ENCODE results near the gene CCDC30.

Gene CCDC30

DNA sequence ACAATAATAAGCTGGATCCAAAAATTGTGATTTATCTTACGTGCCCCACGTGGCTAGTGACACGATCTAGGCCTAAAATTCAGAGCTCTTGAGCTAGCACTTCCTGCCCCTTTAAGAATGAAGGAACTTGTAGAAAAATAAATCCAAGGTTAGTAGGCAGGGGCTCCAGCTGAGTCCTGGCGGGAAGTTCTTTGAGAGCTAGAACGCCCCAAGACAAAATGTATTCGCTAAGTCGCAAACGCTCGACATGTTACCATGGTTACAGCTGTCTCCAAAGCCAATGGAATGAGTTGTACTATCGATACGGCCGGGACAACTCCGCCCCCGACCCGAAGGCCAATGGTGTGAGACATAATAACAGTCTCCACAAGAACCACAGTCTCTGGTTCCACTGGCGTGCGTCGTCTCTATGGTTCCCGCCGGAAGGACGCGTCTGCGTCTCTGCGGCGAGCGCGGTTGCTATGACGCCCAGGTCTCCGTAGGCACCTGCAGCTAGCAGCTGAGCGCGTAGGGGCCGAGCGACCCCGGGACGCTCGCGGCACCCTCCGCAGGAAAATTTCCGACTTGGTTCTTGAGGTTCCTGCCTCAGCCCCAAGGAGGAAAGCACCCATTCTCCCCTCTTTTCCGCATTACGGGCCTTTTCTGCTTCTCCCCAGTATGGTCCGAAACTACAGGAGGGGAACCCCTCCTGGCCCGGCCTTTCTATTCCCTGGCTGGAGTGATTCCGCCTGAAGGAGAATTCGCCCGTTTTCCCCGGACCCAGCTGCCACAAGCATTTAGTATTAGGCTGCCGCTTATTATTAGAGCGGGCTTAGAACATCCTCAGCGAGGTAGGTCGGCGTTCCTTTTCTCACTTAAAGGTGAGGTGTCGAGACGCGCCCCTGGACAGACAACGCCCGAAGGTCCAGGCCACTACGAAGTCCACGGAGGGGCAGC is at the start of gene CCDC30:
TSS of gene CCDC30 (plus strand) at position 459 of the 936 bp plus-strand sequence. CDS start 17,266 bp downstream, outside the sequence.
- DNase-seq (ENCODE audit: low spot score) = peak; percentile 98

DNA sequence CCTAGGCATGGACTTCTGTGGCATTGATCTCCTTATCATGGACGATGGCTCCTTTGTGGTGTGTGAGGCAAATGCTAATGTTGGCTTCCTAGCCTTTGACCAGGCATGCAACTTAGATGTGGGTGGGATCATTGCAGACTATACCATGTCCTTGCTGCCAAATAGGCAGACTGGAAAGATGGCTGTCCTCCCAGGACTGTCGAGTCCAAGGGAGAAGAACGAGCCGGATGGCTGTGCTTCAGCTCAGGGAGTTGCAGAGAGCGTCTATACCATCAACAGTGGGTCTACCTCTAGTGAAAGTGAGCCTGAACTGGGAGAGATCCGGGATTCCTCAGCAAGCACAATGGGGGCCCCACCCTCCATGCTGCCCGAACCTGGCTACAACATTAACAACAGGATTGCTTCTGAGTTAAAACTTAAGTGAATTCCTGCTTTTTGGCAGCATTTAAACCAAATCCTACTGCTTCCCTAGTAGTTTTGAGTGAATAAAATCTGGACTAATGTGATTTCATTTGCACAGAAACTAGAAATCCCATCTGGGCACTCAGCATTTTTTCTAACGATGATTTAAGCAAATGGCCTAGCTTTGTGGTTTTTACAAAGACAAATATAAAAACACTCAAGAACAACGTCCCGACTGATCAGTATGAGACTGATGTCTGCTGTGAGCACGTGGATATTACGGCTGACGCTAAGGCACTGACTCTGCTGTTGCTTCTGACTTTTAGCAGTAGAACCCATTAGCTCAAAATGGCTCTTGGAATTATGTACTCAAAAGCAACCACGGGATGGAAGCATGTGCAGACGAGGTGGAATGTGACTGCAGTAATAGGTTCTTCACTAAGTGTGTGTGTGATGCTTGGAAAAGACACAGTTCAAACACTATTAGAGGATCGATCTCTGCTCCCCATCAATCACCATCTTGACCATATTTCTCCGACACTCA is 48.3 kb upstream of the CCDC30 start:
- no peak for DNase-seq (ENCODE audit: low spot score)

DNA sequence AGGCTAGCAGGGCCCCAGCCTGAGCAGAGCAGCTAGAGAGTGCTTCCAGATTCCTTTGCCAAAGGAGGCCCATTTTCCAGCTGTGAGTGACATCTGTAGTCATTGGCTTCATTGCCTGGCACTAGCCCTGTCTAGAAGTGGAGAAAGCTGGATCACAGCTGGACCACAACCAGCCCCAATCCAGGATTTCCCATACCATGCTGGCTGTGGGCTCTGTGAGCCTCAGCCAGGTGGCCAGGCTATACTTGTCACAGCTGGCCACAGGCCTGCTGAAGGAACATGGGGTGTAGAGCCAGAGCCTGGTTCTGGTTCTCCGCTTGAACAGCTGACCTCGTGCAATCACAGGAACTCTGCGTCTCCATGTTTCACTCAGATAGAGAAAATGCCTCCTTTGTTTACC is 45.9 kb upstream of the CCDC30 start:
- no peak for DNase-seq (ENCODE audit: low spot score)

GRCh38 chr1:42418516-42418915 is 44.6 kb upstream of the CCDC30 start:
- no peak for DNase-seq (ENCODE audit: low spot score)

- DNase-seq (ENCODE audit: low spot score) = no peak
Measured at GRCh38 chr1:42419126-42419821, 43.8 kb upstream of the CCDC30 start.

DNA sequence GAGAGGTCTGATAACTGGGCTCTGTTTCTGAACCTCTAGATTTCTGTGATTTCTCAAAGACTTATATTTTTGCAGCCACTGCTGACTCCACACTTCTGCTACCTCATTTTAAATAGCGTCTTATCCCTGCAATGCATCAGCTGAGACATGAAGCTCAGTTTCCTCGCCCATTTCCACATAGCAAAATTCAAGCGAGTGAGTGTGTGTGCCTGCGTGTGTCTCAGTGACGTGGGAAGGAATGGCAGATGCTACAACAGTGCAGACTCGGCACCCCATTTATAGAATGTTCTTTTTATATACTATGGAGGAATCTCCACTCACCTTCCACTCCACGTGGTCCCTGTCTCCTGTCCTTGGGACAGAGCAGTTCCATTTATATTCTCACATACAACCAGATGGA is 43.0 kb upstream of the CCDC30 start:
- DNase-seq (ENCODE audit: low spot score) = no peak

DNA sequence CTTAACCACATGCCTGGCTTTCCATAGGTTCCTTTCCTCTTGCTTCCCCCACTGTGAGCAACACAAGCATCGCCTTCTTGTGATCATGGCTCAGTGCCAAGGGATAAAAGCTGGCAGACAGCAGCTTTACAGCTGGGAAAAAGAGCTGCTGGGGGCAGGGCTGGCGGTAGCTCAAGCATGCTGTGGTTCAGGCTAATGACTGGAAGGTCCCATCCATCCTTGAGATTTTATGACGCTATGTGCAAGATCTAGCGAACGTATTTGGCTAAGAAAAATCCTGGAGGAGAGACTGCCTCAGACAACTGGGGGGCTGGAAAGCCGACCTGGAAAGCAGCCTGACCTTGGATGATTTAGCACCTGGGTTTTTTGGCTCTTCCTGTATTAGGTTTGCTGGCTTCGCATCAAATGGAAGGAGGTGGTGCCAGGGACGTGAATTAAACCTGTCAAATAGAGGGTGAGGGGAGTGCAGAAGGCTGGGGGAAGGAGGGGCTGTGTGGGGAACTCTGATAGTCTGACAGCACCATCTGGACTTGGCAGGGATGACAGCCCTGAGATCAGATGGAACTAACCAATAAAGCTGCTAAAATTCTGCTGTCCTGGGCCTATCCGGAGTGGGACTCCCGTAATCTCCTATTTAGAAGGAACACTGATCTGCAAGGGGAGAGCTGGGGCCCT is 42.0 kb upstream of the CCDC30 start:
- no peak for DNase-seq (ENCODE audit: low spot score)

DNA sequence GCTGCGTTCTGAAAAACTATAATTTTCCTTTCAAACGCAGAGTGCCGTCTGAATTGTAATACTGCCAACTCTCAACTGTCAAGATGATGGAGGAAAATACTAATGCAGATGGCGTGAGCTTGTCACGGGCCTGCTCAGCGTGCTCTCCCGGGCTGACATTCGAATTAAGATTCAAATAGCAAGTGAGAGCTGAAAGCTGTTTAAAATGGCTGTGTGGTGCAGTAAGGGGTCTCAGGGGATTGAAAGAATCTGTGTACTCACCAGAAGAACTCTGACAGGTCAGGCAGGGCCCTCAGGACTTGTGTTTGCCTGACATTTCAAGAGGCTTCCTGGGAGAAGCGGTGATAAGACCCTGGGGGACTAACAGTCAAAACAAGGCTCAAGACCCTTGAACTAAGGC is 40.3 kb upstream of the CCDC30 start:
- no peak for DNase-seq (ENCODE audit: low spot score)

GRCh38 chr1:42423681-42424080 is 39.4 kb upstream of the CCDC30 start:
- no peak for DNase-seq (ENCODE audit: low spot score)

DNA sequence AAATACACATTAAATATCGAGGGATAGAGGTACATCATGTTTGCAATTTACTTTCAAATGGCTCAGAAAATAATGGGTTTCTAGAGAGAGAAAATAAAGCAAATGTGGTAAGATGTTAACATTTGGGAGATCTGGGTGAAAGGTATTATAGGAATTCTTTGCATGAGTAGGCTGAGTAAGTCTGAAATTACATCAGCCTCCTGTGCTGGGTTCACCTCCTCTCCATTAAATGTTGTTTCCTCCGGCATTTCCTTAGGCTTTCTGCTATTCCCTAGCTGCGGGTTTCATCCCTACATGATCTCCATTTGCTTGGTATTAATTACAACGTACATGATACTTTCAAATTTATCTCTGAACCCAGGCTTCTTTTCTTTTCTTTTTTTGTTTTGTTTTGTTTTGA is 38.9 kb upstream of the CCDC30 start:
- no peak for DNase-seq (ENCODE audit: low spot score)

DNA sequence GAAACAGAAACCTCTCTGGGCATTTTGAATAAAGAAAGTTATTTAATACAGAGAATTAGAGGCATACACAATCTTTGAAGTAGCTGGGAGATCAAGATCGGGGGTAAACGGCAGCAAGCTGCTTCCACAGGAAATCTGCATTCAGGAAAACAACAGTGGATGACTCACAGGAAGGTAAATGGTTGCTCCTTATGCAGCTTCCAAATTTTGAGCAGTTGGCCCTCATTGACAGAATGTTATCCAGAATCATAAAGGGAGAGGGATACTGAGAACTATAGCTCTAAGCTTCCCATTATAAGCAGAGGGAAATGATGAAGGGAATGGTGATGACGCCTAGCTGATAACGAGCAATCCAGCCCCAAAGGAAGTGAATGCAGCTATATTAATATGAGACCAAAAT is 35.8 kb upstream of the CCDC30 start:
- no peak for DNase-seq (ENCODE audit: low spot score)

GRCh38 chr1:42429603-42430002 is 33.5 kb upstream of the CCDC30 start:
- no peak for DNase-seq (ENCODE audit: low spot score)

- no peak for DNase-seq (ENCODE audit: low spot score)
Measured at GRCh38 chr1:42430286-42431135, 32.6 kb upstream of the CCDC30 start.

DNA sequence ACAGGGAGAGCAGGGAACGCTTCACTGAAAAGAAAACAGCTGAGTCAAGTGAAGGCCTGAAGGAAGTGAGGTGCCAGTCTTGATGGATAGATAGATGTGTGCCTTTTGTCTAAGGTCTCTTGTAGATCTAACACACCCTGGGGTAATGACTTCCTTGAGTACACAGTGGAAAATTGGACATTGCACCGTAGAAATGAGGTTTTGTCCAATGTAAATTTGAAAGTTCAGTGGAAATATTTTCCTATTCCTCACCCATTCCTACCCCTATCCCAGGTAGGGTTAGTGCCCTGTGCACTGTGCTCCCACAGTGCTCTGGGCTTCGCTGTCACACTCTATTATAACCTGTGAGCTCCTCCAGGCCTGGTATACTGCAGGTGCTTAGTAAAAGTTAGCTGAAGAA is 31.6 kb upstream of the CCDC30 start:
- no peak for DNase-seq (ENCODE audit: low spot score)

- DNase-seq (ENCODE audit: low spot score) = no peak
Measured at GRCh38 chr1:42432714-42433113, 30.4 kb upstream of the CCDC30 start.

GRCh38 chr1:42433369-42433768 is 29.7 kb upstream of the CCDC30 start:
- no peak for DNase-seq (ENCODE audit: low spot score)

GRCh38 chr1:42434340-42434739 is 28.7 kb upstream of the CCDC30 start:
- DNase-seq (ENCODE audit: low spot score) = no peak

- DNase-seq (ENCODE audit: low spot score) = no peak
Measured at GRCh38 chr1:42439940-42440339, 23.1 kb upstream of the CCDC30 start.

DNA sequence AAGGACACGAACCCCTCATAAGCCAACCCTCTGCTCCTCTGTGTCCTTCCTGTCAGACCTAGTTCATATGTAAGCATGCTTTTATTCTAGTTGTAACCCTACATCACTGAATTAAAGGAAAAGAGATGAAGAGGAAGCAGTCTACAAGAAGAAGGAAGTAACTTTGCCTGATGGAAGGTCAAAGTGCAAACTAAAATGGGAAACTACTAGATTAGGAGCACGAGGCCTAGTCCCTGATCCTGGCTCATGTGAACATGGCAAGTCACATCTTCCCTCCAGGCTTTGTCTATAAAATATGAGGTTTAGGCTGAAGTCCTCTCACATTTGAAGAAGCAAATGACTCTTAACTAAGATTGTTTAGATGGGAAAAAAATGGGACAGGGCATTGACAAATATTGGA is 20.4 kb upstream of the CCDC30 start:
- DNase-seq (ENCODE audit: low spot score) = no peak

- DNase-seq (ENCODE audit: low spot score) = no peak
Measured at GRCh38 chr1:42449256-42449655, 13.8 kb upstream of the CCDC30 start.

DNA sequence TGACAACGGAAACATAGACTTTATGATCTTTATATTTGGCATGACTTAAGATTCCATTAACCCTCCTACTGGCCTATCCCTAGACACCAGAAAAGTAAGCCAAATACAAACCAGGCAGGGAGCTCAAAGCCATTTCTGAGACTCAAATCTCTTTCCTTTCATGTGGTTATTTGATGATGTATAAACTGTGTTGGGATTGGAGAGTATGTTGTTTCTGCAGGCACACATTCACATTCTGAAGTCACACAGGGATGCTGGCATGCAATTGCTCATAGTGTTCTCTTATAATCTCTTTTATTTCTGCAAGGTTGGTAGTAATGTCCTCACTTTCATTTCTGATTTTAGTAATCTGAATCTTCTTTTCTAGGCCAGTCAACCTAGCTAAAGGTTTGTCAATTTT is 13.0 kb upstream of the CCDC30 start:
- DNase-seq (ENCODE audit: low spot score) = no peak
